Breast epithelium (tissue), 4 donors: ENCODE results near the gene FAT4. TPM values are rescaled to one million over a fixed set of nuclear protein-coding genes. Genes with fewer than 3 reads are reported as not detected.
A peak's percentile ranks its signal among the peaks of the same experiment; 100 is the strongest.

ENCODE experiments used
- DNase-seq, 2 donors: peaks; one replicate each; pipeline ENCODE4 v3.0.0-alpha.2; 2019; ENCODE audit warnings: low spot score in 2 of 2
- H3K27ac ChIP-seq, 2 donors: fragments of 200-600 bp; sonication (generic) in 1 of 2; one replicate each; pipeline ENCODE4 v1.5.1; 2016 to 2019; ENCODE audit warnings: mild to moderate bottlenecking in 1 of 2
- H3K27me3 ChIP-seq, 2 donors: fragments of 200-600 bp; sonication (generic) in 1 of 2; one replicate each; pipeline versions ENCODE4 v1.5.1 to v1.6.0; 2017 to 2019; ENCODE audit warnings: control low read depth in 1 of 2, mild to moderate bottlenecking in 1 of 2
- H3K36me3 ChIP-seq: fragments of 200-600 bp; one replicate; pipeline ENCODE4 v1.5.1; 2019
- H3K4me1 ChIP-seq, 2 donors: fragments of 200-600 bp; sonication (generic); one replicate each; pipeline ENCODE4 v1.5.1; 2016 to 2019; ENCODE audit warnings: control low read depth in 1 of 2
- H3K4me3 ChIP-seq, 3 donors: fragments of 200-600 bp; sonication (generic); 1 replicate in 2 of 3; 2 replicates in 1 of 3; pipeline ENCODE4 v1.5.1; 2016 to 2019; ENCODE audit warnings: mild to moderate bottlenecking in 3 of 3, moderate library complexity in 2 of 3
- H3K9me3 ChIP-seq, 2 donors: fragments of 200-600 bp; sonication (generic) in 1 of 2; one replicate each; pipeline ENCODE4 v1.5.1; 2016 to 2019; ENCODE audit warnings: control low read depth in 1 of 2
- CTCF ChIP-seq, 3 donors: fragments of 450-650 bp; IDR thresholded peaks; one replicate each; pipeline ENCODE4 v1.5.1; 2016 to 2017; ENCODE audit warnings: antibody characterized with exemption in 3 of 3, mild to moderate bottlenecking in 3 of 3, moderate library complexity in 3 of 3
- POLR2A ChIP-seq: fragments of 450-650 bp; IDR thresholded peaks from one replicate; pipeline ENCODE4 v1.6.1; 2016; ENCODE audit warnings: antibody characterized with exemption, mild to moderate bottlenecking, moderate library complexity
- POLR2AphosphoS5 ChIP-seq, 3 donors: sonication (generic); formaldehyde crosslinking; IDR thresholded peaks; one replicate each; pipeline ENCODE4 v1.6.1; 2017; ENCODE audit warnings: antibody characterized with exemption in 3 of 3
- intact Hi-C: fragments of 100-400 bp; cut with DNase I; formaldehyde crosslinking; loops from one replicate; pipeline ENCODE4 v1.15.1; 2023; ENCODE audit warnings: low total_unique reads
- total RNA-seq, 3 donors: library from RNA; depleted of rRNA; stranded (reverse); fragments of >200 nt; gene quantifications; one replicate each; pipeline ENCODE4 v1.1.0, GENCODE V29; 2016

The FAT4 gene
- 10 to 100 TPM; 10.7 to 25.1 (median 13.4) TPM for total RNA-seq

DNA sequence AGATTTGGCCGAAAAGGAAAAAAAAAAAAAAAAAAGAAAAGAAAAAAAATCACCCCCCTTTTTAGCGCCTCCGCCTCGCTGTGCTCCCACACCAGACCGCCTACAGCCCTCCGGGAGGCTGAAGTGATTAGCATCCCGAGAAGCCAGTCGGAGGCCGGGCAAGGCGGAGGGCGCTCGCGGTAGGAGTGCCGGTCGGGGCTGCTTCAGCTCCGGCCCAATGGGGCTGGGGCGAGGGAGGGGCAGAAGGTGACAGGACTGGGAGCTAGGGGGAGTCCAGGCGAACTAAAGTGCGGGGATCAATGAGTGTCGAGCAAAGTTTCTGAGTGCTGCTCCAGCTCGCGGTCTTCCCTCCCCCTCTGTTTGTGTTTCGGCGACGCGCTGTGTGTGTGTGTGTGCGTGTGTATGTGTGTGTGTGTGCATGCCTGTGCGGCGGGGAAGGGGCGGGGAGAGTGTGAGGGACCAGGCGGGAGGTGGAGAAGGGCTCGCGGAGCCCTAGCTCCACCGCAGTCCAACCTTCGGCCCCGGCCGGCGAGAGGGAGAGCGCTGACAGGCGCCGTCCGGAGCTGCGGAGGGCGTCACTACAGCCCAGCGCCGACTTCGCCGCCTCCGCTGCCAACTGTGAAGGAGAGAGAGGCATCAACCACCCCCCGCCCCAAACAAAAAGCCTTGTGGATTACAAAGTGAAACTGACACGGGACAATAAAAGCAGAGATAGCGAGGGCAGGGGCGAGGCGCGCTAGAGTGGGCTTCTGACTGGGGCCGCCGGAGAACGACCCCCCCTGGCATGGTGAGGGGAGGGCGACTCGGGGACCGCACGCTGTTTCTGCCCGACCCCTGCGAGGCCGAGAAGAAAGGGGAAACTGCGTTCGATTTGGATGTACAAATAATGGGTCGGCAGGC, at the start of gene FAT4:
FAT4 (plus strand) TSS at position 280 of the 900 bp plus-strand sequence. CDS start 1,457 bp downstream, outside the sequence.
- peaks cover 0 to 12% of the 10 kb centered on the region in 2 donors for H3K27me3 ChIP-seq
- H3K4me1 ChIP-seq = peaks cover 5 to 7% of the 10 kb centered on the region in 2 donors
- TF ChIP-seq CTCF (IDR thresholded peaks at IDR 0.05) (peak in 1 of 3 donors; percentile 9), POLR2AphosphoS5 (IDR thresholded peaks at IDR 0.05) (peak in 2 of 3 donors; percentile 55 to 64), POLR2A (peak; percentile 23)
- DNase-seq = peak; percentile 85 to 88
- H3K9me3 ChIP-seq = no peaks in the 10 kb centered on the region
- H3K4me3 ChIP-seq = peak within 1 kb of the TSS; percentile 77 to 88 (median 81)
- intact Hi-C loops = no loop called here
- no peaks in the 10 kb centered on the region for H3K36me3 ChIP-seq
- peak within 1 kb of the TSS; percentile 84 to 91 for H3K27ac ChIP-seq

GRCh38 chr4:125265846-125266245, 48.9 kb upstream of the FAT4 start:
- TF ChIP-seq POLR2A = no peak
- intact Hi-C loops = no loop called here

DNA sequence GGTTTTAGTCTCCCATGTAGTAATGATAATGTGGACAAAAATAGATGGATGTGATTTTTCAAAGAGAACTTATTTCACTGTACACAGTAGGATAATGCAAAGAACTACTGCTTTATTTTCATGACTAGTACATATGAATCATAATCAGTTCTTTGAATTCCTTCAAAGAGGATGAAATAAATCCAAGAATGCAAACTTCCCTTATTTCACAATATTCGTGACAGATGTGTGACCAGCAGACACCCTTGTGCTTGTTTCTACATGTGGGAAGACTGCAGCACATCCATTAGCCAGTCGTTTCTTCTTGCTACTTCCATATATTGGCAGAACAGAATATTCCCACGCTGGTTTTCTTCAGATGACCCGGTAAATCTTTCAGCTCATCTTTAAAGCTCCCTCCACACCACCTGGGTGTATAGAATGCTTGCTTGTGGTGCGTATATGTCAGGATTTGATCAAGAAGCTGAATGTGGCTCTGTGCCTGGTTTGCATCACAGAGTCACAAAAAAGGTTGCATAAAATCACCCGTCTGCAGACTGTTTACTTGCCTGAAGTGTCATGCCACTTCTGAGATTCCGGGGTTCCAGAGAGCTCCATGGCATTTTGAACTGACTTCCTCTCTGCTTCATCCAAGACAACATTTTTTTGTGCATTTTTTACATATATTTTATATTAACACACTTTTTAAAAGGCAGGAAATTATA, 47.7 kb upstream of the FAT4 start:
- no peak for DNase-seq

More at GRCh38 chr4:125265846-125266245, 48.9 kb upstream of the FAT4 start:
- Histone ChIP-seq H3K36me3 (no peaks in the 10 kb centered on the region), H3K27me3 (no peaks in the 10 kb centered on the region), H3K4me3 (no peak overlapping the region), H3K9me3 (no peaks in the 10 kb centered on the region), H3K4me1 (no peaks in the 10 kb centered on the region), H3K27ac (no peak overlapping the region)
- DNase-seq = no peak

DNA sequence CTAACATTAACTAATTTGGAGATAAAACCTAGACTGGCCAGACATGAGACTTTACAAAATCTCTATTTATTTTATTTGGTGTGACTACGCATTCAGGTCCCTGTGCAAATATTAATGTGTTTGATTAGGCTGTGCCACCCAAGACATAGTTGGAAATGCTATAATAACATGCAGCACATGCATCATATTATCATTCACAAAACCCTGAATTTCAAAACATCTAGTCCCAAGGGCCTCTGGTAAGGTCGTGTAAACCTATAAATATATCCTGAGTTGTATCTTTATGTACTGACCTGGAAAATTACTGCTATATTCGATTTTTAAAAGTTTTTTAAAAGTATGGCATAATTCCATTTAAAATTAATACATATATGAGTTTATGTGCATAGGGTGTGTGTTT, 47.1 kb upstream of the FAT4 start:
- TF ChIP-seq POLR2A (no peak), CTCF (IDR thresholded peaks at IDR 0.05) (no peak)
- H3K4me3 ChIP-seq = no peak overlapping the region
- no peaks in the 10 kb centered on the region for H3K4me1 ChIP-seq
- no peak for DNase-seq
- no peaks in the 10 kb centered on the region for H3K9me3 ChIP-seq
- no peak overlapping the region for H3K27ac ChIP-seq
- no peaks in the 10 kb centered on the region for H3K27me3 ChIP-seq
- no peaks in the 10 kb centered on the region for H3K36me3 ChIP-seq
- intact Hi-C loops = no loop called here

More for the DNA sequence above, 47.7 kb upstream of the FAT4 start:
- H3K27ac ChIP-seq = no peak overlapping the region
- H3K4me1 ChIP-seq = no peaks in the 10 kb centered on the region
- H3K27me3 ChIP-seq = no peaks in the 10 kb centered on the region
- intact Hi-C loops = no loop called here
- no peaks in the 10 kb centered on the region for H3K36me3 ChIP-seq
- no peak overlapping the region for H3K4me3 ChIP-seq
- no peak for TF ChIP-seq POLR2AphosphoS5 (IDR thresholded peaks at IDR 0.05)
- H3K9me3 ChIP-seq = no peaks in the 10 kb centered on the region

- Histone ChIP-seq H3K27ac (no peak overlapping the region), H3K9me3 (no peaks in the 10 kb centered on the region), H3K36me3 (no peaks in the 10 kb centered on the region), H3K4me3 (no peak overlapping the region), H3K27me3 (no peaks in the 10 kb centered on the region), H3K4me1 (no peaks in the 10 kb centered on the region)
- intact Hi-C loops = no loop called here
- no peak for DNase-seq
- no peak for TF ChIP-seq POLR2A
Measured at GRCh38 chr4:125268068-125268755, 46.5 kb upstream of the FAT4 start.

DNA sequence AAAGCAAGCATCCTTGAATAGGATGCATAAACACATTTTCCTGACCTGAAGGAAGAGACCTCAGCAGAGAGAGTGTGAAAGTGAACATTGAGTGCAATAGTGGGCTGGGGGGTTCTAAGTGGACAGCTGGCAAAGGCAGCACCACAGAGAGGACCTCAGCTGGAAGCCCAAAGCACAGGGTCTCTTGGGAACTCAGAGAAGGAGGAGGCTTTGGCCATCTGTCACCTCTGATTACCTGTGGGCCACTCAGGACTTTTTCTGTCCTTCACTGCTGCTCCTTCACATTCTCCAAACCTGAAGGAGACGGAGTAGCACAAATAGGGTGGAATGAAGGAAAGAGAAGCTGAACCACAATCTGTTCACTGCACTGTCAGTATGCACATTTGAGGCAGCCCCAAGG, 37.9 kb upstream of the FAT4 start:
- Histone ChIP-seq H3K36me3 (no peaks in the 10 kb centered on the region), H3K27ac (no peak overlapping the region)

More for the DNA sequence above, 37.9 kb upstream of the FAT4 start:
- DNase-seq = no peak
- Histone ChIP-seq H3K4me3 (no peak overlapping the region), H3K9me3 (peaks cover 0 to 5% of the 10 kb centered on the region in 2 donors), H3K27me3 (no peaks in the 10 kb centered on the region), H3K4me1 (no peaks in the 10 kb centered on the region)
- intact Hi-C loops = no loop called here
- TF ChIP-seq POLR2A = no peak
- TF ChIP-seq POLR2AphosphoS5 (IDR thresholded peaks at IDR 0.05) = no peak
- no peak for TF ChIP-seq CTCF (IDR thresholded peaks at IDR 0.05)
